Heart left ventricle (tissue), 16 donors: Measurements from ENCODE around the gene ACTR5. TPM values are rescaled to one million over a fixed set of nuclear protein-coding genes. Genes with fewer than 3 reads are reported as not detected.

Experiments used
- ATAC-seq, 4 donors: fragments of 200-7000 bp; cut with Tn5 transposase; one replicate each; pipeline ENCODE4 v1.9.1; 2020 to 2022; ENCODE audit warnings: moderate library complexity in 4 of 4, mild to moderate bottlenecking in 3 of 4, moderate number of reproducible peaks in 1 of 4
- DNase-seq, 5 donors: peaks; one replicate each; pipeline ENCODE4 v3.0.0-alpha.2; 2020
- H3K27ac ChIP-seq, 12 donors: fragments of 200-600 bp; sonication (generic) in 4 of 12; one replicate each; pipeline versions ENCODE4 v1.5.0 to v1.8.0; 2016 to 2022; ENCODE audit warnings: mild to moderate bottlenecking in 2 of 12
- H3K27me3 ChIP-seq, 9 donors: fragments of 200-600 bp; sonication (generic) in 2 of 9; one replicate each; pipeline versions ENCODE4 v1.5.1 to v1.8.0; 2016 to 2022; ENCODE audit warnings: mild to moderate bottlenecking in 3 of 9
- H3K36me3 ChIP-seq, 9 donors: fragments of 200-600 bp; sonication (generic) in 2 of 9; one replicate each; pipeline versions ENCODE4 v1.5.0 to v1.8.0; 2018 to 2022; ENCODE audit warnings: mild to moderate bottlenecking in 2 of 9
- H3K4me1 ChIP-seq, 12 donors: fragments of 200-600 bp; sonication (generic) in 4 of 12; one replicate each; pipeline versions ENCODE4 v1.5.0 to v1.8.0; 2016 to 2022; ENCODE audit warnings: mild to moderate bottlenecking in 3 of 12
- H3K4me3 ChIP-seq, 12 donors: fragments of 200-600 bp; sonication (generic) in 4 of 12; one replicate each; pipeline versions ENCODE4 v1.5.0 to v1.8.0; 2017 to 2022; ENCODE audit warnings: mild to moderate bottlenecking in 9 of 12, moderate library complexity in 4 of 12
- H3K9me3 ChIP-seq, 12 donors: fragments of 200-600 bp; sonication (generic) in 4 of 12; one replicate each; pipeline versions ENCODE4 v1.5.0 to v1.8.0; 2016 to 2022; ENCODE audit warnings: mild to moderate bottlenecking in 1 of 12
- POLR2A ChIP-seq, 2 donors: fragments of 450-650 bp; IDR thresholded peaks; one replicate each; pipeline ENCODE4 v1.6.1; 2017; ENCODE audit warnings: antibody characterized with exemption in 2 of 2, mild to moderate bottlenecking in 2 of 2, moderate library complexity in 2 of 2
- WGBS, 4 donors: extraction: QIAGEN DNeasy Blood & Tissue Kit in 2 of 4; methylation state at CpG; one replicate each; pipeline versions ENCODE4 v1.1.5 to v1.1.7; 2013 to 2018; 5-methylcytosine and 5-hydroxymethylcytosine counted together
- intact Hi-C, 10 donors: fragments of 100-400 bp; cut with DNase I; formaldehyde crosslinking; loops; one replicate each; pipeline versions ENCODE4 v1.11.1 to v1.14.2; 2022
- polyA plus RNA-seq, 2 donors: library from polyadenylated mRNA; stranded (reverse); fragments of 200-250 nt; gene quantifications; one replicate each; pipeline ENCODE4 v1.2.3, GENCODE V29; 2013
- total RNA-seq, 9 donors: library from RNA; depleted of rRNA in 2 of 9; stranded (reverse); fragments of >200 nt in 2 of 9; fragmentation: NEBNext Ultra II Directional in 3 of 9; extraction: Animal tissue kit (Norgen Biotek cat#: 25700) in 3 of 9; gene quantifications; one replicate each; pipeline versions ENCODE4 v1.1.0 to v1.2.4, GENCODE V29; 2016 to 2023
- TF ChIP-seq, protein P1 (sequence below), 12 donors: fragments of 200-600 bp; sonication (generic) in 4 of 12; IDR thresholded peaks; one replicate each; pipeline versions ENCODE4 v1.5.0 to v1.8.0; 2018 to 2022; ENCODE audit warnings: antibody characterized with exemption in 12 of 12, mild to moderate bottlenecking in 5 of 12
- donor health status: ischemic (EF 13 %, LVEDD 7.1; RV severe dilation, severe dysfunction).
- donor health status: healthy with polysubstance abuse.
- donor health status: DM: no; HTN: yes; CAD: no.
- donor health status: DM: no; HTN: no; CAD: no.
- donor health status: ischemic (EF 25% LVEDD 6.9; RV normal size, moderate dysfunction).
- donor health status: ischemic (EF 25% LVEDD 5.7; RV mildly dilated, moderate dysfunction).
- donor health status: healthy.
- donor health status: DM: yes; HTN: yes; CAD: no.
- donor health status: ischemic (EF 35%, LVEDD 5.7; RV mildly dilated, moderate dysfunction).
- donor health status: nonischemic (EF 11% LVEDD 7.7; RV severe dilation, severe dysfunction).
- donor health status: DM: yes; HTN: yes; CAD: no.
- donor health status: PGD.
- donor health status: ischemic (EF 29% LVEDD 5.4; RV normal size, mild dysfunction).
- donor health status: nonischemic (EF 23%, LVEDD 6.1; RV moderate dilation, normal function).

The ACTR5 gene
- total and polyA plus RNA-seq, 11 donors, result 2.3 to 6.4 (median 3.5) TPM

GRCh38 chr20:38724626-38725147 is 23.6 kb upstream of the ACTR5 start:
- no peak for TF ChIP-seq POLR2A (IDR thresholded peaks at IDR 0.05)
- TF ChIP-seq, protein P1, sequence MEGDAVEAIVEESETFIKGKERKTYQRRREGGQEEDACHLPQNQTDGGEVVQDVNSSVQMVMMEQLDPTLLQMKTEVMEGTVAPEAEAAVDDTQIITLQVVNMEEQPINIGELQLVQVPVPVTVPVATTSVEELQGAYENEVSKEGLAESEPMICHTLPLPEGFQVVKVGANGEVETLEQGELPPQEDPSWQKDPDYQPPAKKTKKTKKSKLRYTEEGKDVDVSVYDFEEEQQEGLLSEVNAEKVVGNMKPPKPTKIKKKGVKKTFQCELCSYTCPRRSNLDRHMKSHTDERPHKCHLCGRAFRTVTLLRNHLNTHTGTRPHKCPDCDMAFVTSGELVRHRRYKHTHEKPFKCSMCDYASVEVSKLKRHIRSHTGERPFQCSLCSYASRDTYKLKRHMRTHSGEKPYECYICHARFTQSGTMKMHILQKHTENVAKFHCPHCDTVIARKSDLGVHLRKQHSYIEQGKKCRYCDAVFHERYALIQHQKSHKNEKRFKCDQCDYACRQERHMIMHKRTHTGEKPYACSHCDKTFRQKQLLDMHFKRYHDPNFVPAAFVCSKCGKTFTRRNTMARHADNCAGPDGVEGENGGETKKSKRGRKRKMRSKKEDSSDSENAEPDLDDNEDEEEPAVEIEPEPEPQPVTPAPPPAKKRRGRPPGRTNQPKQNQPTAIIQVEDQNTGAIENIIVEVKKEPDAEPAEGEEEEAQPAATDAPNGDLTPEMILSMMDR (IDR thresholded peaks at IDR 0.05), result no peak
- 1 to 3% (median 2%) methylated on average over 26 to 46 of the region's 46 CpGs for WGBS, 4 donors
- intact Hi-C loops, result no loop called here
- DNase-seq (no peak), ATAC-seq (no peak)
- Histone ChIP-seq H3K9me3 (no peaks in the 10 kb centered on the region), H3K27ac (no peak overlapping the region), H3K36me3 (no peaks in the 10 kb centered on the region), H3K27me3 (peaks cover 75 to 98% (median 97%) of the 10 kb centered on the region in 9 donors), H3K4me3 (peak overlapping the region in 1 of 12 donors; percentile 15), H3K4me1 (peaks cover 0 to 62% (median 14%) of the 10 kb centered on the region in 12 donors)

DNA sequence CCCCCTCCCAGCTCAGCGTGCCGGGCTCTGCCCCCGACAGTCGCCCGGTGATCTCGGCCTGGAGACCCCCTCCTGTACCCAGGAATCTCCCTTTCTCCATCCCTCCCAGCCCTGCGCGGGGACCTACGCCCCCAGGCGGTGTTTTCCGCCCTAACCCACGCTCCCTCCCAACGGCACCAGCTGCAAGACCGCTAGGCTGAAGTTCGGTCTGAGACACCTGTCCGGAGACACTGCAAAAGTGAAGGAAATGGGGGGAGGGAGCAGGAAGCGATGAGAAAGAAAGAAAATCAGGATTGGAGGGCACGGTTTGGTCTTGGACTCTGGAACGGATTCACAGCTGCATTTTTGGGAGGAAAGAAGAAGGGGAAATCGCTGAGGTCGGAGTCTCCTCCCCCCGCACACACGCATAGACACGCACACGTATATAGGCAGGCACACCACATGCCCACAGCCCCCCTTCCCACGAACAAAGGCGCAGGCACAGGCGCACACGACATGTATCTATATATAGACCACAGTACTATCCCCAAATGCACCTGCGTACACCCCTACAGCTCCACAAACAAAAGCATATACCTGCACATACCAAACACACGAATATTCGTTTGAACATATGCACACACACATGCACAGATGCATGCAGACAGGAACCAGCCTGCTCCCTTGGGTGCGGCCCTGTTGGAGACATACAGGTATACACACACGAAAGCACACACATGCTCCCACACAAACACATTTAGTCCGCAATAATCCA is 22.9 kb upstream of the ACTR5 start:
- Histone ChIP-seq H3K36me3 (no peaks in the 10 kb centered on the region), H3K9me3 (no peaks in the 10 kb centered on the region), H3K4me1 (peaks cover 0 to 68% (median 14%) of the 10 kb centered on the region in 12 donors), H3K27me3 (peaks cover 82 to 98% (median 97%) of the 10 kb centered on the region in 9 donors), H3K27ac (no peak overlapping the region), H3K4me3 (no peak overlapping the region)
- intact Hi-C loops, result no loop called here
- no peak for TF ChIP-seq POLR2A (IDR thresholded peaks at IDR 0.05)
- TF ChIP-seq, protein P1 (IDR thresholded peaks at IDR 0.05), result no peak
- DNase-seq (no peak), ATAC-seq (no peak)
- WGBS, 4 donors, result 2 to 4% (median 4%) methylated on average over 28 to 35 of the region's 35 CpGs

- no peak for ATAC-seq
- DNase-seq, result peak in 2 of 5 donors; percentile 26 to 34
- TF ChIP-seq POLR2A (IDR thresholded peaks at IDR 0.05), result no peak
- TF ChIP-seq, protein P1 (IDR thresholded peaks at IDR 0.05), result peak in 9 of 12 donors; percentile 10 to 51 (median 30)
- no peak overlapping the region for H3K4me3 ChIP-seq
- 6 to 12% (median 10%) methylated on average over 22 to 53 of the region's 53 CpGs for WGBS, 4 donors
- peaks cover 0 to 77% (median 22%) of the 10 kb centered on the region in 12 donors for H3K4me1 ChIP-seq
- intact Hi-C loops, result no loop called here
- no peaks in the 10 kb centered on the region for H3K36me3 ChIP-seq
- H3K27me3 ChIP-seq, result peaks cover 88 to 100% (median 98%) of the 10 kb centered on the region in 9 donors
- no peaks in the 10 kb centered on the region for H3K9me3 ChIP-seq
- no peak overlapping the region for H3K27ac ChIP-seq
These were observed 22.1 kb upstream of the ACTR5 start for GRCh38 chr20:38725931-38726803.
